ENCODE data around the gene NAA80. TPM values are rescaled to one million over a fixed set of nuclear protein-coding genes. Genes with fewer than 3 reads are reported as not detected.

Gene NAA80
- total and polyA plus RNA-seq, 2 donors (not counting 3 experiments of a cell fraction or from before 2014, with no cell fraction given): 9.0 to 13.1 TPM

DNA sequence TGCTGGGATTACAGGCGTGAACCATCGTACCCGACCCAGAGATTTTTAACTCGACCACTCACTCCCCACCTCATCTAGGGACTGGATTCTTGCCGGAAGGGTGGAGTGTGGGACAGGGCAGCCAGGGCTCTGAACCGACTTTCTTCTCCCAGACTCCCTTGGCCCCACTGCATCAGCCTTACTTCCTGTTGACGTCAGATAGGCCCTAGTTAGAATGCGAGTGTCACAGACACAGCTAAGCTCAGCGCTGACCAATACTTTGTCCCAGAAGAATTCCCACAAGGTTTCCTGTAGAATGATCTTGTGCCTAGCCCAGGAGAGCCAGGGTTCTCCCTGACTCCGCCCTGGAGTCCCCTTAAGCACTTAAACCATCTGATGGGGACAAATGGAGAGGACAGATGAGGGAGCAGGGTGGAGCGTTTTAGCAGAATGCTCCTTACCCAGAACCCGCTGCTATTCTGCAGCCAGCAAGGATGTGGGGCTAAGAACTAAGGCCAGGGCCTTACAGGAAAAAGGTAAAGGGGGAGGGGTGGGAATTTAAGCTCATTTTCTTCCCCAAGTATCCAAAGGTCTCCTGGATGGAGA, 34.6 kb upstream of the NAA80 start:
- TF ChIP-seq FOS (IDR thresholded peaks at IDR 0.05; ENCODE audit: borderline replicate concordance, insufficient read depth, low read length) (no peak), POLR2AphosphoS5 (IDR thresholded peaks at IDR 0.05; ENCODE audit: insufficient read depth, low read depth, low read length) (peak; percentile 21), POLR2A (IDR thresholded peaks at IDR 0.05; ENCODE audit: low read depth, low read length) (no peak), JUN (IDR thresholded peaks at IDR 0.05; ENCODE audit: borderline replicate concordance, insufficient read depth, insufficient read length, low read depth) (peak; percentile 22), GATA2 (IDR thresholded peaks at IDR 0.05; ENCODE audit: insufficient read depth, insufficient read length, low read depth, low read length) (no peak), EZH2 (IDR thresholded peaks at IDR 0.05; ENCODE audit: borderline replicate concordance, low read depth, low read length, severe bottlenecking) (no peak)
- TF ChIP-seq, protein P1, sequence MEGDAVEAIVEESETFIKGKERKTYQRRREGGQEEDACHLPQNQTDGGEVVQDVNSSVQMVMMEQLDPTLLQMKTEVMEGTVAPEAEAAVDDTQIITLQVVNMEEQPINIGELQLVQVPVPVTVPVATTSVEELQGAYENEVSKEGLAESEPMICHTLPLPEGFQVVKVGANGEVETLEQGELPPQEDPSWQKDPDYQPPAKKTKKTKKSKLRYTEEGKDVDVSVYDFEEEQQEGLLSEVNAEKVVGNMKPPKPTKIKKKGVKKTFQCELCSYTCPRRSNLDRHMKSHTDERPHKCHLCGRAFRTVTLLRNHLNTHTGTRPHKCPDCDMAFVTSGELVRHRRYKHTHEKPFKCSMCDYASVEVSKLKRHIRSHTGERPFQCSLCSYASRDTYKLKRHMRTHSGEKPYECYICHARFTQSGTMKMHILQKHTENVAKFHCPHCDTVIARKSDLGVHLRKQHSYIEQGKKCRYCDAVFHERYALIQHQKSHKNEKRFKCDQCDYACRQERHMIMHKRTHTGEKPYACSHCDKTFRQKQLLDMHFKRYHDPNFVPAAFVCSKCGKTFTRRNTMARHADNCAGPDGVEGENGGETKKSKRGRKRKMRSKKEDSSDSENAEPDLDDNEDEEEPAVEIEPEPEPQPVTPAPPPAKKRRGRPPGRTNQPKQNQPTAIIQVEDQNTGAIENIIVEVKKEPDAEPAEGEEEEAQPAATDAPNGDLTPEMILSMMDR (IDR thresholded peaks at IDR 0.05; ENCODE audit: extremely low read depth in 1 of 2, insufficient read depth in 1 of 2, low read depth in 1 of 2, low read length in 2 of 2): no peak
- dilution Hi-C loops (cut with MboI; ENCODE audit: extremely low pct_ligation_motif_present, low sequenced_read_pairs): no loop called here
- Histone ChIP-seq H3K27ac (ENCODE audit: insufficient read depth, low read depth, low read length) (peak overlapping the region; percentile 95), H3K9me1 (replicated peaks; ENCODE audit: control insufficient read depth, extremely low read depth, insufficient read depth, low read length) (no peaks in the 10 kb centered on the region), H3K27me3 (ENCODE audit: control insufficient read depth in 2 of 2, insufficient read depth in 2 of 2, low read length in 2 of 2) (no peaks in the 10 kb centered on the region), H2AFZ (ENCODE audit: low read depth, low read length) (no peak overlapping the region), H4K20me1 (replicated peaks; ENCODE audit: control insufficient read depth, extremely low read depth, insufficient read depth, low read length) (no peaks in the 10 kb centered on the region), H3K4me1 (ENCODE audit: control insufficient read depth, extremely low read depth, insufficient read depth, low read length) (peaks cover 36% of the 10 kb centered on the region), H3K79me2 (ENCODE audit: control insufficient read depth, insufficient read depth, low read length) (peaks cover 60% of the 10 kb centered on the region), H3K9ac (replicated peaks; ENCODE audit: extremely low read depth, insufficient read depth, low read length) (peak overlapping the region; percentile 78), H3K4me2 (ENCODE audit: insufficient read depth, low read length) (peak overlapping the region; percentile 93), H3K4me3 (replicated peaks in 1 of 3; ENCODE audit: insufficient read depth in 1 of 3, low read depth in 1 of 3, low read length in 3 of 3) (peak overlapping the region in 1 of 3 experiments; percentile 24), H3K9me3 (replicated peaks; ENCODE audit: control insufficient read depth, insufficient read depth, low read length) (no peaks in the 10 kb centered on the region), H3K36me3 (ENCODE audit: control insufficient read depth in 2 of 2, extremely low read depth in 1 of 2, insufficient read depth in 2 of 2, low read length in 2 of 2) (peaks cover 20 to 29% of the 10 kb centered on the region in 2 experiments)
- FAIRE-seq (peak; percentile 93), DNase-seq (ENCODE audit: low read depth, low spot score) (peak; percentile 86)
- ChIA-PET CTCF (interaction anchor here (1.3 to 5.0 kb wide), 2 partner anchors 10 to 14 kb away, joined by 4 to 66 read pairs; partner anchors contain the start of gene HYAL2), POLR2A (interaction anchor here (1.2 to 6.1 kb wide), 2 partner anchors 12 to 70 kb away, joined by 3 to 38 read pairs; partner anchors contain the start of gene HYAL2)
- intact Hi-C loops (cut with micrococcal nuclease): loop anchor here (1.0 kb wide), 1 partner anchor 11 kb away; no protein-coding TSS in a partner anchor
- TSS peak; percentile 13 for BruUV-seq (replicated peaks)

Data from endothelial cell of umbilical vein (primary cell).